ENCODE results near the gene AP3B1. TPM values are rescaled to one million over a fixed set of nuclear protein-coding genes. Genes with fewer than 3 reads are reported as not detected.
A peak's percentile ranks its signal among the peaks of the same experiment; 100 is the strongest.
"Not testable (repeated sequence)": the region's sequence is repeated elsewhere in the genome, so short reads cannot be mapped to it uniquely, and the experiment has no call there.

Gene AP3B1
- total RNA-seq, 3 donors from 2014 or later, result 48.0 to 63.5 (median 48.2) TPM

- Histone ChIP-seq H3K4me3 (no peak overlapping the region), H3K9me3 (peaks cover 0 to 4% of the 10 kb centered on the region in 2 donors), H3K4me1 (no peaks in the 10 kb centered on the region), H3K27ac (no peak overlapping the region), H3K36me3 (no peaks in the 10 kb centered on the region), H3K27me3 (no peaks in the 10 kb centered on the region)
- no peak for TF ChIP-seq CTCF (IDR thresholded peaks at IDR 0.05)
- DNase-seq (ENCODE audit: low spot score in 2 of 2), result no peak
- intact Hi-C loops (cut with DNase I; ENCODE audit: low total_unique reads), result no loop called here
These were observed 111.7 kb downstream of the AP3B1 start for GRCh38 chr5:78182838-78183237.

- Histone ChIP-seq H3K27me3 (no peaks in the 10 kb centered on the region), H3K4me3 (no peak overlapping the region), H3K4me1 (no peaks in the 10 kb centered on the region), H3K27ac (no peak overlapping the region), H3K9me3 (no peaks in the 10 kb centered on the region), H3K36me3 (no peaks in the 10 kb centered on the region)
- TF ChIP-seq POLR2A (IDR thresholded peaks at IDR 0.05) (no peak), CTCF (IDR thresholded peaks at IDR 0.05) (no peak), POLR2AphosphoS5 (IDR thresholded peaks at IDR 0.05) (no peak)
- intact Hi-C loops (cut with DNase I; ENCODE audit: low total_unique reads), result loop anchor here (10.0 kb wide), 1 partner anchor 1984 kb away; no protein-coding TSS in a partner anchor
- DNase-seq (ENCODE audit: low spot score in 2 of 2), result no peak
These were observed 116.1 kb downstream of the AP3B1 start for GRCh38 chr5:78178356-78178755.

- H3K36me3 ChIP-seq; H3K27me3 ChIP-seq; H3K9me3 ChIP-seq; DNase-seq (ENCODE audit: low spot score in 2 of 2); H3K27ac ChIP-seq; H3K4me1 ChIP-seq; H3K4me3 ChIP-seq: not testable (repeated sequence)
- intact Hi-C loops (cut with DNase I; ENCODE audit: low total_unique reads), result loop anchor here (10.0 kb wide), 1 partner anchor 1976 kb away; no protein-coding TSS in a partner anchor
These were observed 124.2 kb downstream of the AP3B1 start for GRCh38 chr5:78170335-78170734.

GRCh38 chr5:78162253-78162862 lies 132.1 kb downstream of the AP3B1 start:
- peaks cover 5% of the 10 kb centered on the region for H3K36me3 ChIP-seq
- no peak overlapping the region for H3K4me3 ChIP-seq
- no peak overlapping the region for H3K27ac ChIP-seq
- TF ChIP-seq CTCF (IDR thresholded peaks at IDR 0.05) (peak in 1 of 3 donors; percentile 41), POLR2A (IDR thresholded peaks at IDR 0.05) (no peak), POLR2AphosphoS5 (IDR thresholded peaks at IDR 0.05) (no peak)
- no peaks in the 10 kb centered on the region for H3K27me3 ChIP-seq
- H3K4me1 ChIP-seq, result no peaks in the 10 kb centered on the region
- intact Hi-C loops (cut with DNase I; ENCODE audit: low total_unique reads), result no loop called here
- no peak for DNase-seq (ENCODE audit: low spot score in 2 of 2)
- no peaks in the 10 kb centered on the region for H3K9me3 ChIP-seq

GRCh38 chr5:78157001-78157400 lies 137.5 kb downstream of the AP3B1 start:
- intact Hi-C loops (cut with DNase I; ENCODE audit: low total_unique reads), result no loop called here
- Histone ChIP-seq H3K27ac (no peak overlapping the region), H3K4me3 (no peak overlapping the region), H3K27me3 (no peaks in the 10 kb centered on the region), H3K4me1 (no peaks in the 10 kb centered on the region), H3K36me3 (peaks cover 7% of the 10 kb centered on the region), H3K9me3 (no peaks in the 10 kb centered on the region)
- DNase-seq (ENCODE audit: low spot score in 2 of 2), result no peak
- no peak for TF ChIP-seq POLR2AphosphoS5 (IDR thresholded peaks at IDR 0.05)
- TF ChIP-seq CTCF (IDR thresholded peaks at IDR 0.05), result no peak
- no peak for TF ChIP-seq POLR2A (IDR thresholded peaks at IDR 0.05)
